ENCODE data around the gene UTS2R.

The UTS2R gene

GRCh38 chr17:82389379-82389778 lies 17.8 kb downstream of the UTS2R start:
- DNase-seq (ENCODE audit: low read depth): no peak

GRCh38 chr17:82390015-82390859 lies 18.7 kb downstream of the UTS2R start:
- DNase-seq (ENCODE audit: low read depth): no peak

DNA sequence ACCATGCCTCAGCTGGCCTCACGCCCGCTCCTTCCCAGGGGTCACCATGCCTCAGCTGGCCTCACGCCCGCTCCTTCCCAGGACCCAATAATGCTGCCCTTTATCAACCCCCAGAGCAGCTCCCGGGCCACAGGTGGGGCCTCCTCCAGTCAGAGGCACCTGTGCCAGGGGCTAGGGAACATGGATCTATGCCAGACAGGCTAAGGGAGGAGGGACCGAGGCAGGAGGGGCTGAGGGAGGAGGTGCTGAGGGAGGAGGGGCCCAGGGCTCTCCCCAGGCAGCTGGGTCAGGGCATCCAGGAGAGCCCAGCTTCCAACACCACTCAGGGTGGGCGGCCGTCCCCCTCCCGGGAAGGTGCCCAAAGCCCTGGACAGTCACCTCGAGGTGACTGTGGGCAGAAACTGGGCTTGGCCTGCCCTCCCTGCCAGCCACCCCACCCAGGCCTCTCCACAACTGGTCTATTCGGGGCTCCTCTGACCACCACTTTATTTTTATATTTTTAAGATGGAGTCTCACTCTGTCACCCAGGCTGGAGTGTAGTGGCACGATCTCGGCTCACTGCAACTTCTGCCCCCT lies 19.4 kb downstream of the UTS2R start:
- no peak for DNase-seq (ENCODE audit: low read depth)

DNA sequence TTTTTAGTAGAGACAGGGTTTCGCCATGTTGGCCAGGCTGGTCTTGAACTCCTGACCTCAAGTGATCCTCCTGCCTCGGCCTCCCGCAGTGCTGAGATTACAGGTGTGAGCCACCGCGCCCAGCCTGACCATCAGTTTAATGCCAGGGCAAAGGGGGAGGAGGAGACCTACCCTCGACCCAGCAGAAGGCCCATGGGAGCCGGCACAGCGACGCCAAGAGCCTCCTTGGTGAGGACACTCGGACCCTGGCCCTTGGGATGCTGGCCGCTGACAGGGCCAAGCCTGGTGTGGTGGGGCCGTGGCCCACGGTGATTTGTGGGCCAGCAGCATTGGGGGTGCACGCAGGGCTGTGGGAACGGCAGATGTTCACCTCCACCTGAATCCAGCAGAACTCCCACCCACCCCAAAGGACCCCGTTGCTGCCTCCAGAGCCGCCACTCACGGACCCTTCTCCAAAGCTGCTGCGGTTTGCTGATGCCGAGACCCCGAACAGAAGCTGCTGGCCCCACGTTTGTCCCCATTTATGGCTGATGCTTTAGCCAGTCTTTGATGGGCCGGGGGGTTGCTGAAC lies 20.0 kb downstream of the UTS2R start:
- DNase-seq (ENCODE audit: low read depth): no peak

DNA sequence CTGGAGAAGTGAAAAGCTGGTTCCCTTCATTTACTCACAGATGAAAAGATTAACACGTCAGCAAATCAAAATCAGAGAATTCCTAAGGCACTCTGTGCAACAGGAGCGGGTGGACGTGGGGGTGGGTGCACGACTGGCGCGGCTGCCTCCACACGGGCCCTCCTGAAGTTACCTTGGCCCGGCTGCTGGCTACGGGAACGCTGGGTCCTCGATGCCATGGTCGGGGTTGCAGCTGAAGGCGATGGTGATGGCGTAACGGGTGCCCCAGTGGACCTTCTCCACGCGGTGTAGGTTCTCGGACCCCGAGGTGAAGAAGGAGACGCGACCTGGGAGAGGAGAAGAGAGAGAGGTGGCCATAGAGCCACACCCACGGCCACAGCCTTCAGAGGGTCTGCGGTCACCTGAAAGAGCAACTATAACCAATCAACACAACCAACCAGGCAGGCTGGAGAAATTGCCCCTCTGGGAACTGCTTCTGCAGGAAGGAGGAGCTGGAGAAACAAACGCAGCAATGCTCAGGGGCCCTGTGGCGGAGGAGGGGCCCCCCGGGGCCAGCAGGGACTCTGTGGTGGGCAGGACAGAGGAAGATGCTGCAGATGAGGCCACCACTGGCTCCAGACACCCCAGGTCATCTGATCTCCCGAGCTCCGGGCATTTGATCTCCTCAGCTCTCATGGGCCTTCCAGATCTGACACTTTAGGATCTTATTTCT lies 20.8 kb downstream of the UTS2R start:
- no peak for DNase-seq (ENCODE audit: low read depth)

GRCh38 chr17:82392941-82393340 lies 21.4 kb downstream of the UTS2R start:
- DNase-seq (ENCODE audit: low read depth): no peak

- DNase-seq (ENCODE audit: low read depth): no peak
These were observed 22.7 kb downstream of the UTS2R start for GRCh38 chr17:82394278-82394677.

- no peak for DNase-seq (ENCODE audit: low read depth)
These were observed 25.3 kb downstream of the UTS2R start for GRCh38 chr17:82396601-82397435.

DNA sequence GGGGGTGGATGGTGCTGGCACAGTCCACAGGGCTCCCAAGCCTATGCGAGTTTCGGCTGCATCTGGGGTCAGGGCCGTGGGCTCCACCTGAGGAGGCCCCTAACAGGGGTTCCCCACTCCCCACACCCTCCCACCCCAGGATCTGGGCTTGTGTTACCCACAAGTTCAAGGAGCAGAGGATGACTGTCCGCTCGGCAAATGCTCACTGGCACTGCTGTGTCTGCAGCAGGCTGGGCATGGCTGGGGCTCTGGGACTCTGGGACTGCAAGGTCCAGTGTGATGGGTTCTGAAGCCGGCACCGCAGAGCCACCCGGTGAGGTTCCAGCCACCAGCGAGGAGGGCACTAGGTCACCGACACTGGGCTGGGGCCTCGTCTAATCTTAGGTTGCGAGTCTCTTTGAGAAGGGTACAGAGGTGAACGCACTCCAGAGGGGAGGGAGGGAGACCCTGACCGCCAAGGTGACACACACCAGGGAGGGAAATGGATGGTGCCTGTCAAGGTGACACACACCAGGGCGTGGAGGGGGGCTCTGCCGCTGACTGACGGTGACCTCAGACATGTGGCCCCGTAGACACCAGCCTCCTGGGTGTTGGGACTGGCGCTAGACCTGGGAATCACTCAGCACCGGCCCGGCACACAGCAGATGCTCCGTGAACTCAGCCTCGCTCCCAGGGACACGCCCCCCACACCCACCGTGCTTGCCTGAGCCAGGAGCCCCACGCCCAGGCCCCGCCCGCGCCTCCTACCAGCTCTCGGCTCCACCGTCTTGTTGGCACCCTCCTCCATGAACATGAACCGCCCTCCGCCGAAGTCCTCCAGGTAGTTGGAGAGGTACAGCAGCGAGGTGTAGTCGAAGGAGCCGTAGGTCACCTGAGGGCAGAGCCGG lies 26.1 kb downstream of the UTS2R start:
- no peak for DNase-seq (ENCODE audit: low read depth)

DNA sequence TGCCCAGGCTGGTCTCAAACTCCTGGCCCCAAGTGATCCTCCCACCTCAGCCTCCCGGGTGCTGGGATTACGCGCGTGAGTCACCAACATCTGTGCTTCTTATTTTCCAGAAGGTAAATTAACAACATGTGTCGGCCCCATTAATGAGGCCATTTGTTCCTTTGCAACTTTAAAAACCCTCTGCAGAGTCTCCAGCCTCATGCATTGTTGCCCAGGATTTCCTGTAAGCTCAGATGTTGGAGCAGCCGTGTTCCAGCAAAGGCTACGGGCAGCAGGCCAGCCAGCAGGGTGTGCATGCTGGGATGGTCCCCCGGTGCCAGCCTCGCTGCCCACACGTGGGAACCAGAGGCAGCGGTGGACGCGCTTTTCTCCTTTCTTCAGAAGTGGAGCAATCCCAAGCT lies 27.5 kb downstream of the UTS2R start:
- DNase-seq (ENCODE audit: low read depth): no peak

DNA sequence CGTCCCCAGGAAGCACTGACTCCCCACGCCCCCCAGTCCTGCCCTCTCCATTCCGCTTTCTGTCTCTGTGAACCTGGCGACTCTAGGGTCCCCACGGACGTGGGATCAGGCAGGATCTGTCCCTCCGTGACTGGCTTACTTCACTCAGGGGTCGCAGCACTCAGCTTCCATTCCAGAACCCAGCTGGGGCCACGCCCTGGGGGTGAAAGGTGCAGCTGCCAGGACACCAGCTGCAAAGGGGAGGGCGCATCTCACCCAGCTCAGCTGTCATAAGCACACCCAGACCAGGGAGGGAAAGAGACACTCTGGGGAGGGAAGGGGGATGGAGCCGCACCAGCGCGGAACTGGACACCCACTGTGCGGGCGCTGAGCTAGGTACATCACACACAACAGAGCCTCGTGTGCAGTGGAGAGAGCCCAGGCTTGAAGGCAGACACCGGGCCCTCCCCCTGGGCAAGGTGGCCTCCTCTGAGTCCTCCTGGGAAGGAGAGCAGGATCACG lies 28.1 kb downstream of the UTS2R start:
- no peak for DNase-seq (ENCODE audit: low read depth)

GRCh38 chr17:82400206-82400605 lies 28.6 kb downstream of the UTS2R start:
- no peak for DNase-seq (ENCODE audit: low read depth)

GRCh38 chr17:82400830-82401229 lies 29.3 kb downstream of the UTS2R start:
- no peak for DNase-seq (ENCODE audit: low read depth)

DNA sequence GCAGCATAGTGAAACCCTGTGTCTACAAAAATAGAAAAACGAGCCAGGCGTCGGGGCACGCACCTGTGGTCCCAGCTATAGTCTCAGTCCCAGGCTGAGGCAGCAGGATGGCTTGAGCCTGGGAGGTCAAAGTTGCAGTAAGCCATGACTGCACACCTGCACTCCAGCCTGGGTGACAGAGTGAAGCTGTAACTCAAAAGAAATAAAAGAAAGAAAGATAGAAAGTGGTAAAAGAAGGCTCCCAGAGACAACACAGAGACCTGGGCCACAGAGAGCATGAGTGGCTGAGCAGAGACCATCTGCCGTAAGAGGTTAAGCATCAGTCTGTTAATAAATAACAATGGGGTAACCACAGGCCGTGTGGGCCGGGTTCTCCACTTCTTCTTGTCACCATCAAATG lies 31.3 kb downstream of the UTS2R start:
- no peak for DNase-seq (ENCODE audit: low read depth)

DNA sequence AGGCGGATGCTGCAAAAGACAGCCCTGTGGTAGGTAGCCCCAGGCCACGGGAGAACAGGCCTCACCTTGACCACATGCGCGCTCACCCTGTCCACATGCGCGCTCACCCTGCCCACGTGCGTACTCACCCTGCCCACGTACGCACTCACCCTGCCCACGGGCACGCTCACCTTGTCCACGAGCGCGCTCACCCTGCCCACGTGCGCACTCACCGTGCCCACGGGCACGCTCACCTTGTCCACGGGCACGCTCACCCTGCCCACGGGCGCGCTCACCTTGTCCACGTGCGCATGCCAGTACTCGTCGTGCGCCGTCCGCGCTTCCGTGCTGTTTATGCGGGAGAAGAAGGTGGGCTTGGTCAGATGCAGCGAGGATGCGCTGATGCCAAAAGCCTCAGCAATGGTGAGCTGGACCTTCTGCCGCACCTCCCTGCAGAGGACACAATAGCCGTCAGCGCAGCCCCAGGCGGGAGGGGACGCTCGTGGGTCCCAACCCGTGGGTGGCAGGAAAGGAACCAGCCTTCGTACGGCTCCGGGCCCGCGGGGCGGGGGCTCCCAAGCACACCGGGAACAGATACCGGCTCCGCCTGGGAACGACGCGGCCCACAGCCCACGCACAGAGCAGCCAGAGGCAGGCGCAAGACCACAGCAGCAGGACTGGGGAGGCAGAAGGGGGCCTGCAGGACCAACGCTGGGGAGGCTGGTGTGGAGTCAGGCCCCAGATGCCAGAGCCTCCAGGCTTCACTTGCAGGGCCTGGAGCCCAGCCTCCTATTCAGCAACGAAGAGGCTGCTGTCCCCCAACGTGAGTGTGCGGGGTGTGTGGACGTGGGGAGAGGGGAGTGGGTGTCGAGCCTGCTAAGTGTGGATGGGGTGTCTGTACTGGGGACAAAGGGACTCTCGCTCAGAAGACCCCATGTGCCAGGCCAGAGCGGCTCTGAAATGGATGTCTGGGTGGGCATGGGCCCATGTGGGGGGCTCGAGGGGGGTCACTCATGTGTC lies 32.4 kb downstream of the UTS2R start:
- no peak for DNase-seq (ENCODE audit: low read depth)

DNA sequence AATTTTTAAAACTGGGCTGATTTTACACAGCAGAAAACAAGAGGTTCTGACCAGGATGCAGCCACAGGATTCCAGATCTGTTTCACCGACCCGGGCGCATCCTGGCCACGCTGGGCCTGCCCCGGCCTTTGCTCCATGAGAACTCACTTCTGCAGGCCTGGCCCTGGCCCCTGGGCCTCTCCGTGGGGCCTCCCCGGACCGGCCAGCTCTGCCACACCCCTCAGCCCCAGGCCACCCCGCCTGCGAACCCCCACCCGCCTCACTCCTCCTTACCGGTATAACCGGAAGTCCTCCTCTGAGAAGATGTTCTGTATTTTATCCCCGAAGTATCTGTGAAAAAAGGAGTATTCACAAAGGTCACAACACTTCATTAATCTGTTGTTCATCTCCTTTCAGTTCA lies 33.5 kb downstream of the UTS2R start:
- no peak for DNase-seq (ENCODE audit: low read depth)

- DNase-seq (ENCODE audit: low read depth): no peak
These were observed 34.6 kb downstream of the UTS2R start for GRCh38 chr17:82406131-82406671.

DNA sequence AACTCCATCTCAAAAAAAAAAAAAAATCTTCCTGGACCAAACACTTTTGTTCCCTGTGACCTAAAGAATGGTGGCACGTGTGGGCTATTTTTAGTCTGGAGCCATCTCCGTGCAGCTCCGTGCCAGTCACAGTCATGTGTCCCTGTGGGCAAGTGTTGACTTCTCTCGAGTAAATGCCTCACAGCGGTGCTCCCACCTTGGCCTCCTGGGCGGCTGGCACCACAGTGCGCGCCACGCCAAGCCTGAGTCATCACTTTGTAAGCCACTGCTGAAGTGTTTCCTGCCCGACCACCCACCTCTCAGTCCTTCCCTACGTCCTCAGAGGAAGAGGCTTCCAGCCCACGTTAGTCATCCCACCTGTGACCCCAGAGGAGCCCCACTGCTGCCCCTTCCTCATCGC lies 35.7 kb downstream of the UTS2R start:
- DNase-seq (ENCODE audit: low read depth): no peak

DNA sequence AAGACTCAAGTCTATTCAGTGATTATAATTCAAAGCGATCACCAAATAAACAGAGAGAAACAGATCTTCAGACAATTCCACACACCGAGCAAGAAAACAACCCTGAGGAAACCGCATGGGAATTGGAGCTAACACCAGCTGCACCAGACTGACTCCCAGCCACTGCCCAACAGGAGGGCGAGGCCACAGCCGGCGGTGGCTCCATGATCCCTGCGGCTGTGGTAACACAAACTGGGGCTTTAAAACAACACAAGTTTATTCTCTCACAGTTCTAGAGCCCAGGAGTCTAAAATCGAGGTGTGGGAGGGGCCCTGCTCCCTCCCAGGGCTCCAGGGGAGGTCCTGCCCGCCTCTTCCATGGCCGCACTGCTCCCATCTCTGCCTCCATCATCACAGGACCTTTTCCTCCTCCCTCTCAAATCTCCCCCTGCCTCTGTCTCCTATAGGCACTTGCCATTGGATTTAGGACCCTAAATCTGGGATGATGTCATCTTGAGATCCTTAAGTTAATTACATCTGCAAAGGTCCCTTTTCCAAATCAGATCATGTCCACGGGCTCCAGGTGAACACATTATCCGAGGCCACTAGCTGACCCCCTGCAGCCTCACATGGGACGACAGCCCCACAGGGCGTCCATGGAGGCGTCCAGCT lies 36.8 kb downstream of the UTS2R start:
- no peak for DNase-seq (ENCODE audit: low read depth)

All from activated T-helper 9 cell treated with anti-CD3 and anti-CD28 coated beads, Interleukin-2, amount 50 U/mL, for 16 hours (primary cell).